Kidney tubule cell (primary cell): Measurements from ENCODE around the gene DTL.

Source experiments
- DNase-seq: peaks from one replicate; pipeline ENCODE4 v3.0.0-alpha.2; 2018; ENCODE audit warnings: low spot score

Gene DTL

DNA sequence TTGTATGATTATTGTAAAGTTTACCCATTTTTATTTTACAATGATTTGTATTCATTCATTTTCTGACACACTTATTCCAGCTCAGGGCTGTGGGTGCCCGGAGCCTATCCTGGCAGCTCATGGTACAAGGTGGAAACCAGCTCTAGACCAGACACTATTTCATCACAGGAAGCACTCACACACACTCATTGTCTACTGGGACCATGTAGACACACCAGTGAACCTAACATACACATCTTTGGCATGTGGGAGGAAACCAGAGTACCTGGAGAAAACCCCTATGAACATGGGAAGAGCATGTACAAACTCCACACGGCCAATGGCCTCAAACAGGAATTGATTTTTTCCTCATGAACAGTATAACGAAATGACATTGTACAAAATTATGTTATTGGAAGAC, 2.4 kb downstream of the DTL start:
- DNase-seq: peak; percentile 25

DNA sequence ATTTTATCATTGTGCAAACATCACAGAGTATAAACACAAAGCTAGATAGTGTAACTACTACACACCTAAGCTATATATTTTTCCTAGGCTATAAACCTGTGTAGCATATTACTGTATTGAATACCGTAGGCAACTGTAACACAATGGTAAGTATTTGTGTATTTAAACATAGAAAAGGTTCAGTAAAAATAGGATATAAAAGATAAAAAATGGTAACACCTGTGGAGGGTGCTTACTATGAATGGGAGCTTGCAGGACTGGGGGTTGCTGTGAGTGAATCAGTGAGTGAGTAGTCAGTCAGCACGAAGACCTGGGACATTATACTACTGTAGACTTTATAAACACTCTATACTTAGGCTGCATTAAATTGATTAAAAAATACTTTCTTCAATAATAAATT, 4.1 kb downstream of the DTL start:
- peak; percentile 13 for DNase-seq

GRCh38 chr1:212040629-212041412, 5.3 kb downstream of the DTL start:
- peak; percentile 74 for DNase-seq

DNA sequence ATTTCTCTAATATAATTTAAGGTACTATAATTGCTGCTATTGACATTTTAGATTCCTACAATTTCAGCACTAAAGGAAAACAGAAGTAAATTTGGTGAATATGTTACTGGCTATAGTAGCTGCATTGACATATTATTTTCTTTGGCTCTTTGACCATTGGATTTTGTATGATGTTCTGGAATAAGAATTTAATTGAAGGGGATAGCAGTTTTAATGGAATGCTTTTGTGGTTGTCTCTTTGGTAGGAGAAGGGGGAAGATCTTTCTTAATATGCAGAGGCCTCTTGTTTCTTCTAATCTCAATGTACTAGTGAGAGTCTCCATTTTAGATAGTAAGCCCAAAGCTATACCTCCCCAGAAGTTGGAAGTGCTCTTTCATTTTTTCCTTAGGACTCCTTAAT, 6.9 kb downstream of the DTL start:
- no peak for DNase-seq

GRCh38 chr1:212044851-212045250, 9.3 kb downstream of the DTL start:
- no peak for DNase-seq

GRCh38 chr1:212045981-212046380, 10.4 kb downstream of the DTL start:
- peak; percentile 33 for DNase-seq

DNA sequence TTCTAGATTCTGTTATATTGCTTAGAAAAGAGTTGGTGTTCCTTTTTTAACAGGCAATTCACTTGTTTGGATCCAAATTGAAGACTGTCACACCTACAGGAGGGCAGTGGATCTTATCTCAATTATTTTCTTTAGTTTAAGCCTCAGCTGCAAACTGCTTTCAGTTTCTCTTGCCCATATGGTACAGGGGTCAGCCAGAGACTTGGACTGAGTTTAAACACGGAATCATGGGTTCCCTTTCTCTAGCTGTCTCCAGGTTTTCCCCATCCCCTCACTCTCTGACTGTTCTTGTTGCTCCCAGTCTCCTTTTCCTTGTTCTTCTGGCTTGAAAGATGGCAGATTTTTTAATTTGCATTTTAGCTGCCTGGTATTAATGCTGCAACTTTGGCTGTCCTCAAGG, 18.4 kb downstream of the DTL start:
- DNase-seq: no peak

- DNase-seq: no peak
These were observed 19.8 kb downstream of the DTL start for GRCh38 chr1:212055333-212055732.

DNA sequence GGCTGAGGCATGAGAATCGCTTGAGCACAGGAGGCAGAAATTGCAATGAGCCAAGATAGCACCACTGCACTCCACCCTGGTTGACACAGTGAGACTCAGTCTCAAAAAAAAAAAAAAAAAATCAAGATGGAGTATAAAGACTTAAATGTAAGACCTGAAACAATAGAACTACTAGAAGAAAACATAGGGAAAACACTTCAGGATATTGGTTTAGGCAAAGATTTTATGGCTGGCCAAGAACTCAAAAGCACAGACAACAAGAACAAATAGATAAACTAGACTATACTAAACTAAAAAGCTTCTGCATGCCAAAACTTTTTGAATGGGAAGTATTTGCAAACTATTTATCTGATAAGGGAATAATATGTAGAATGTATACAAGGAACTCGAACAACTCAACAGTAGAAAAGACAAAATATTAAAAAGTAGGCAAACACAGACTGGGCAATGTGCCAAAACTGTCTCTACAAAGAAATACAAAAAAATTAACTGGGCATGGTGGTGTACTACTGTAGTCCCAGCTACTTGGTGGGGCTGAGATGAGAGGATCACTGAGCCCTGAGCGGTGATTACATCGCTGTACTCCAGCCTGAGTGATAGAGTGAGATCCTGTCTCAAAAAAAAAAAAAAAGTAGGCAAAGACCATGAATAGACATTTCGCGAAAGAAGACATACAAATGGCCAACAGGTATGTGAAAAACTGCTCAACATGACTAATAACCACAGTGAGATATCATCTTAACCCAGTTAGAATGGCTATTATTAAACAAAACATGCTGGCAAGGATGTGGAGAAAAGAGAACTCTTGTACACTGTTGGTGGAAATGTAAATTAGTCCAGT, 25.3 kb downstream of the DTL start:
- peak; percentile 46 for DNase-seq

GRCh38 chr1:212062832-212063438, 27.4 kb downstream of the DTL start:
- DNase-seq: peak; percentile 64

DNA sequence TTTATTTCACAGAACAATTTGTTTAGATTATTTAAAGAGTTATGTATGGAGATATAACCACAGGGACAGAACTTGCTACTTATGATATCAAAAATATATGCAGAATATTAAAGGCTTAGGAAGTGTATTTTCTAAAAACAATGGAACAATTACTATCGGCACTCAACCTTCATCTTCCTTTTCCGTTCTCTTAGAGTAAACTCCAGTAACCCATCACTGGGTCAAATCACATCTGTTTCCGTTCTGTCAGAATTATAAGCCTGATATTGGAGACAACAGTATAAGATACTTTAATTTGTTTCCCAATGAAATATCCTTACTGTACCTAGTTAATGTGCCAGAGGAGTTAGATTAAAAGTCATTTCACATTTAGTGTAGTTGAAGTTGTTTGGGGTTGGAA, 32.2 kb downstream of the DTL start:
- DNase-seq: no peak

DNA sequence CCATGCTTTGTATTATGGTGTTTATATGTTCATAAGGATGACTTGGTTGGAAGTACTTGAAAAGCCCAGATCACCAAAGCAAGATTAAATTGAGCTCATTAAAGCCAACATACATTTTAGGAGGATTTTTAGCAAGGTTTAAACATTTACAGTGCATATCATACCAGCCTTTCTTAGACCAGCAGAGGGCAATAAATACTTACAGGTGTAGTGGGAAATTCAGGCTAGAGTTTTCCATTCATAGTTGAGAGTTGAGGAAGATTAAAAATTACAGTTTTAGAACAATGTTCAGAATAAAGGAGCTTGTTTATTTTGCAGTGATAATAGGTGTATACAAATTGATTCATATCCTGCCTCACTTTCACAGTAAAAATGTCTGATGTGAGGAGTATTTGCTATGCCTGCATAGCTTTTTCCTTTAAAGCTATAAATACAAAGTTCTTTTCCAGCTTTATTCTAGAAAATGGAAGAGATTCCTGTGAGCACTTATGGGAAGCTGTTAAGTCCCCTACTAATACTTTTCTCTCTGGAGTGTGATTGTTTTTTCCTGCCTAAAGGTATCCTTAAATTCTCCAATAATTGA, 35.3 kb downstream of the DTL start:
- DNase-seq: peak; percentile 60

DNA sequence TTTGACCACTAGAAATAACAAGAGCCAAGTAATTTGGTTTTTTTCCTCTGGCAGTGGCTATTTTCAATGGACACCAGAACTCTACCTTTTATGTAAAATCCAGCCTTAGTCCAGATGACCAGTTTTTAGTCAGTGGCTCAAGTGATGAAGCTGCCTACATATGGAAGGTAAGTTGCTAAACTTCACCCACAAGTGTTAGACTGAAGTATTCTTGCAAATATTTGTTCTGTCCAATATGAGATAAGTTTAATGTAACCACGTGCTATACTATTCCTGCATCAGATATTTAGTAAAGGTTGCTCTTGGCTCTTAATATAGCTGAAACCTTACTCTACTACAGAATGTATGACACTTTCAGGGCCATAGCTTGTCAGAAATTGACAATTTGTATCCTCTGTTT, 36.5 kb downstream of the DTL start:
- DNase-seq: no peak

DNA sequence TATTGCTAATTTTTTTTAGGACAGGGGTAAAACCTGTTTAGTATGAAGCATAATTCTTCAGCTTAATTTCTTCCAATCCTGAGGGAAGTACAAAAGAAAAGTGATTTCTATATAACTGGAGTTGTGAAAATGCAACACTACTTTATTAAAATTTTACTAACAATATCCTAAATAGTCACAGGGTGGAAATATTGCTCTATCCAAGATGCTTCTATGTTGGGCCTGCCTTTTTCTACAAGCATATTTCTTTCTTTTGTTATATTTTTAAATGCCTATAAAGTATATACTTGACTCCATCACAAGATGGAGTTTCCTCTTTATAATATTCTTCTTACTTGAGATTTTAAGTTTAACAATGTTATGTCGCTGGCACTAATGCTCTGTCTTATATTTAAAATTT, 37.9 kb downstream of the DTL start:
- DNase-seq: no peak

DNA sequence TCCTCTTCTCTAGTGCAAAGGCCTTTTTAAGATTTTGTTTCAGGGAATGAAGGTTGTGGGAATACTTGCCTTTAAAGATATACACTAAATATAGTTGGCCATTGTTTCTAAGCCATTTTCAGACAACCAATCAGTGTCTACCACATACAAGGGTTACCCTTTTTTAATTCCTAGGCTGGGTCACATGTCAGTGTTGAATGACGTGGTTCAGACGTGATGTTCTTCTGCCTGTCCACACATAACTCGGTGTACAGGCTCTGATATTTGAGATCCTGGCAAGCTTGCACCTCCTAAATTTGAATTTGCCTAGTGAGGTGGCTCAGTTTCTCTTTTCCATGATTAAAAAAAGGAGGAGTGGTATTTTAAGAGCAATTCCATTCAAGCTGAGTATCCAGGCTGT, 38.8 kb downstream of the DTL start:
- DNase-seq: no peak

DNA sequence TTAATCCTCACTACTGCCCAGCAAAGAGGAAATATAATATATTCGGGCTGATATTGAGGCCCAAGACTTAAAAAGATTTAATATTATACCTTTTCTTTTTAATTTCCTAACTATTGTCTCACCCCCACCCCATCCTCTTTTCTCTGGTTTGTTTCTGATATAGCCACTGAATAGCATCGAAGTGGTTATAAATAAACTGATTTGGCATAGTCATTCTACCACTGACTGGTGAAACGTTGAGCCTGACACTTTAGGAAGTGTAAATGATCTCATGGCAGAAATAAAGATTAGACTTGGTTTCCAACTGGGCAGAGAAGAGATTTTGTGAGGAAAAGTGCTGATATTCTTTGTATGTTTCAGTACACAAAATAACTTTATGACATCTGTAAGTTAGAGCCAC, 39.3 kb downstream of the DTL start:
- no peak for DNase-seq

- no peak for DNase-seq
These were observed 41.5 kb downstream of the DTL start for GRCh38 chr1:212077028-212077427.

DNA sequence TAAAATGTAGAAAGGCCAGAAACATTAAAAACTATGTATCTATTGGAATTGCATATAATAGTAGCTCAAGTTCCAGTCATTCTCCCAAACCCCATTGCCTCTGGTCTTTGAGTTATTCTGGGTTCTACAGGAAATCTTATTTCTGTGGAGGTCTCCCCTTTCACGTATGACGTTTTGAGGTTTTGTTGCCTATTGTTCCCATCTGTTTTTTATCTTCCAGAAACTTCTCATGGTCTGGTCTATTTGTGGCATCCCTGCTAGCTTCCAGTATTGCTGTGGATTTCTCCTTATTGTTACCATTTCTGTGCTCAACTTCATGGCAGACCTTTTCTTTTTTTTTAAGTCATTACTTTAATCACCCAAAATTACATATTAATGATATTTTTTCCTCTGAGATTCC, 43.3 kb downstream of the DTL start:
- no peak for DNase-seq

- no peak for DNase-seq
These were observed 47.3 kb downstream of the DTL start for GRCh38 chr1:212082765-212083406.

DNA sequence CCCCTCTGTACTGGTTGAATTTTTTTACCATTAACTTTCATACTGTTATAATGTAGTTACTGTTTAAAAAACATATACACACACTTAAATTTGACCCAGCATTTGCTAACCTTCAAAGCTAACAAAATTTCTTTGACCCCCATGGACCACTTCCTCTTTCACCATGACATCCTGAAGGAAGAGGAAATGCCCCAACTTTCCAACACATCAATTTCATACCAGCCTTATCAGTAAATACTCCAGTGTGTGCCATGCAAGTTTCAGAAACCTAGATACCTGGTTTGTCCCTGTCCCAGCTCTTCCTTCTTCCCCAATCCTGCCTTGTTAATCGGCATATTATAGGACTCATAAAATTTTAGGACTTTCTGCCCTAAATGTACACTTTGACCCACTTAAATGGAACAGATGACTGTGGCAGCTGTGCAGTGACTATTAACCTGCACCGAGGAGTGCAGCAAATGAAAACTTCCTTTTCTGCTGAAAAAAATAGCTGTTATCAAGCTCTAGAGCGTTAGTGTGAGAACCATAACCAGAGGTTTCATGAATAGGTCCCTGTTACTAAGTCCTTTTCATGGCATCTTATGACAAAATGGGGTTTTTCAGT, 54.1 kb downstream of the DTL start:
- no peak for DNase-seq

GRCh38 chr1:212091438-212092121, 56.0 kb downstream of the DTL start:
- no peak for DNase-seq
